Measurements from ENCODE around the gene PORCN. TPM values are rescaled to one million over a fixed set of nuclear protein-coding genes. Genes with fewer than 3 reads are reported as not detected.

Gene PORCN
- total and polyA plus RNA-seq, 8 donors, result 2.9 to 8.5 (median 3.8) TPM

DNA sequence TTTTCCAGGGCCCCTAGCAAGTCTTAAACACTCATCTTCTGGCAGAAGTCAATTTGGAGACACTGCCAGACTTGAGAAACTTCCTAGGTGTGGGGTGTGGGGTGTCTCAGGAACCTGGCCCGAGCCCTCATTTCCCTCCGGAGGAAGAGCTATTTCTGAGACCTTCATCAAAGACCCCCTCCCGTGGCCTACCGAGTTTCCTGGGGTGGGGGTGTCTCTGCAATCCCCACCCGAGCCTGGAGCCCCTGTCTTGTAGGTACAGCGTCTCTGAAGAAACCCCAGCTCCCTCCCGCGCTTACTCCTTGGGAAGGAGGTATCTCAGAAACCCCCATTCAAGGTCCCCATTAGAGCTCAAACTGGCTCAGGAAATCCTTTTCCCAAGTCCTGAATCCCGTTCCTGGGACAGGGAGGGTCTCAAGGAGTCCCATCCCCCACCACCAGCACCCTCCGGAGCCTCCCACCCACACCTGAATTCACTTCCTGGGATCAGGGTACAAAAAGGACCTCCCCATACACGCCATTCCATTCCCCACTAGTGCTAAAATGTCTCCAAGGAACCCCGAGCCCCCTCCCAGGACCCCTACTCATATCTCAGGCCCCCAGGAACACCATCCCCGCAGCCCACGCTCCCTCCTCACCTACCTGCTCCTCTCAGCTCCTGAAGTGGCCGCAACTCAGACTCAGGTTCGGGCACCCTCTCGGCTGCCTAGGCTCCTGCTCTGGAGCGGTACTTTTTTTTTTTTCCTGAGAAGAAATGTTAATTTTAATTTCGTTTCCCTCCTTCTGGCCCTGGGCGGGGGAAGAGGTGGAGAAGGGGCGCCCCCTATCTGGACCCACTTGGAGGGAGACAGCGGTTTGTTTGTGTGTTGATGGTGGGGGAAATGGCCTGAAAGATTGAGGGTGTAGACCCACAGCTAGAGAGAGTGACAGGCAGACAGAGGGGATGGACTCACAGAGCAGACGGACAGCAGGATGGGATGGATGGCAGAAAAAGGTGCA, 39.8 kb upstream of the PORCN start:
- 25 to 36% methylated on average over 23 of the region's 23 CpGs for WGBS, 2 donors
- Histone ChIP-seq H3K27ac (peak overlapping the region in 2 of 4 donors; percentile 58 to 60), H3K36me3 (no peaks in the 10 kb centered on the region), H3K9me3 (no peaks in the 10 kb centered on the region), H3K4me3 (peak overlapping the region in 2 of 4 donors; percentile 38 to 41), H3K4me1 (no peaks in the 10 kb centered on the region), H3K27me3 (no peaks in the 10 kb centered on the region)
- DNase-seq (peak in 1 of 6 donors; percentile 13), FAIRE-seq (no peak), ATAC-seq (no peak)
- TF ChIP-seq CTCF (IDR thresholded peaks at IDR 0.05), result no peak
- intact Hi-C loops (cut with DNase I), result no loop called here

DNA sequence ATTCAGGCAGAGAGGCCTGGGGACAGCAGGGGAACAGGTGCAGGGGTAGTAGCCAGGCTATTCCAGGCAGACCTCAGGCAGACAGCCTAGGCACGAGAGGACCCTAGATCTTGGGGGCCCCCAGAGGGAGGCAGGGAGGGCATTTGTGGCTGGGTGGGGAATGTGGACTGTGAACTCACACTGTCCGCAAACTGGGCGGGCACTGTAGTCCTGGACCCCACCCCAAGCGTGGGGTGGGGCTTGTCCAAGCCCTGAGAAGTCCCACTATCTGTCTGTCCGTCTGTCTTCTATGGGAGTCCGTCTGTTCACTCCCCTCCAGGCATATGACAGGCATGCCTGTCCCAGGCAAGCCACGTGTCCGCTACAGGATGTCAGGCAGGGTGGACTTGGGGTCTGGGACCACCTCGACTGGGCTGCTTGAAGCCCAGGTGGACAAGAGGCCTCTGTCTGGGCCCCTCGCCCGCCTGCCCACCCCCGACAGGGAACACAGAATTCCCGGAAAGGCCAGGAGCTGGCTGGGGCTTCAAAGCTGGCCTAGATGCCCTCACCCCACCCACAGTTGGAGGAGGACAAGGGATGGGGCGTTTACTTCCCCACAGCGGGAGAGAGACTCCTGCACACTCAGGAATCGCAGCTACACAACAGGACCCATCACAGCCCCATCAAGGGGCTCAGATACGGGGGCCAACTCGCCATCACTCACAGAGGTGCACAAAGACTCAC, 38.5 kb upstream of the PORCN start, which contains the start of gene SLC38A5:
SLC38A5 (minus strand) TSS at position 151 of the 723 bp plus-strand sequence. CDS start 2,336 bp downstream, outside the sequence.
- 64 to 65% methylated on average over 16 to 18 of the region's 18 CpGs for WGBS, 2 donors

DNA sequence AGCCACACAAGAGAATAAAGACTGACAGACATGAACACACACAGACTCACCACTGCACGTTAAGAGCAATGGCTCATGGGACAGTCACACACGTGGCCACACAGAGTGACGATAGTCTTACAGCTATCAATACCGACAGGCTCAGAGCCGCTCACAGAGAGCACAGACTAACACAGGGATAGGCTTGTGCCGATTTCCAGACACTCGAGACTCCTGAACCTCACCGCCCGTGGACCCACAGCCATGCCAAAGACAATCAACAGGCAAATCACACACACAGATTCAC, 38.0 kb upstream of the PORCN start:
- peak in 1 of 4 donors; percentile 25 for ATAC-seq
- no peaks in the 10 kb centered on the region for H3K9me3 ChIP-seq
- H3K27me3 ChIP-seq, result no peaks in the 10 kb centered on the region
- intact Hi-C loops (cut with DNase I), result no loop called here
- no peak for DNase-seq
- no peaks in the 10 kb centered on the region for H3K36me3 ChIP-seq
- no peak for TF ChIP-seq CTCF (IDR thresholded peaks at IDR 0.05)
- FAIRE-seq, result no peak
- 51 to 59% methylated on average over 9 of the region's 9 CpGs for WGBS, 2 donors
- no peaks in the 10 kb centered on the region for H3K4me1 ChIP-seq
- H3K4me3 ChIP-seq, result no peak overlapping the region
- H3K27ac ChIP-seq, result no peak overlapping the region

More for the DNA sequence above, 38.5 kb upstream of the PORCN start, which contains the start of gene SLC38A5:
- Histone ChIP-seq H3K4me3 (peak within 1 kb of the TSS in 2 of 4 donors; percentile 38 to 41), H3K4me1 (no peaks in the 10 kb centered on the region), H3K36me3 (no peaks in the 10 kb centered on the region), H3K9me3 (no peaks in the 10 kb centered on the region), H3K27me3 (no peaks in the 10 kb centered on the region), H3K27ac (peak within 1 kb of the TSS in 2 of 4 donors; percentile 58 to 60)
- FAIRE-seq (no peak), DNase-seq (no peak), ATAC-seq (no peak)
- TF ChIP-seq CTCF (IDR thresholded peaks at IDR 0.05), result no peak
- intact Hi-C loops (cut with DNase I), result no loop called here

GRCh38 chrX:48471504-48471903, 37.3 kb upstream of the PORCN start:
- 57 to 58% methylated on average over 8 of the region's 8 CpGs for WGBS, 2 donors
- H3K4me1 ChIP-seq, result no peaks in the 10 kb centered on the region
- ATAC-seq (no peak), DNase-seq (no peak), FAIRE-seq (no peak)
- no peak overlapping the region for H3K27ac ChIP-seq
- TF ChIP-seq CTCF (IDR thresholded peaks at IDR 0.05), result no peak
- H3K27me3 ChIP-seq, result no peaks in the 10 kb centered on the region
- no peaks in the 10 kb centered on the region for H3K9me3 ChIP-seq
- intact Hi-C loops (cut with DNase I), result no loop called here
- no peak overlapping the region for H3K4me3 ChIP-seq
- no peaks in the 10 kb centered on the region for H3K36me3 ChIP-seq
